Endometrium (tissue), 2 donors: ENCODE data around the gene CLIC4.
"Not testable (repeated sequence)": the region's sequence is repeated elsewhere in the genome, so short reads cannot be mapped to it uniquely, and the experiment has no call there.

Experiments used
- FAIRE-seq: peaks from 2 replicates; lab custom pipeline; 2012; peaks lifted over from hg19 to GRCh38; lab: Jason Lieb, UNC
- donor health status: control.
- donor health status: control.

Gene CLIC4

GRCh38 chr1:24717887-24718650, 27.2 kb upstream of the CLIC4 start:
- FAIRE-seq = no peak

GRCh38 chr1:24720152-24720551, 25.1 kb upstream of the CLIC4 start:
- no peak for FAIRE-seq

GRCh38 chr1:24721533-24721932, 23.7 kb upstream of the CLIC4 start:
- FAIRE-seq = no peak

GRCh38 chr1:24722073-24723035, 22.9 kb upstream of the CLIC4 start:
- FAIRE-seq = not testable (repeated sequence)

GRCh38 chr1:24724345-24725208, 20.7 kb upstream of the CLIC4 start:
- no peak for FAIRE-seq

- no peak for FAIRE-seq
Measured at GRCh38 chr1:24725209-24725651, 20.0 kb upstream of the CLIC4 start.

- FAIRE-seq = no peak
Measured at GRCh38 chr1:24726741-24727140, 18.5 kb upstream of the CLIC4 start.

GRCh38 chr1:24727501-24728216, 17.6 kb upstream of the CLIC4 start:
- no peak for FAIRE-seq

GRCh38 chr1:24728982-24729381, 16.3 kb upstream of the CLIC4 start:
- no peak for FAIRE-seq

GRCh38 chr1:24732186-24732885, 12.9 kb upstream of the CLIC4 start:
- FAIRE-seq = no peak

GRCh38 chr1:24733342-24733741, 11.9 kb upstream of the CLIC4 start:
- not testable (repeated sequence) for FAIRE-seq

- no peak for FAIRE-seq
Measured at GRCh38 chr1:24735156-24735508, 10.1 kb upstream of the CLIC4 start.

GRCh38 chr1:24735509-24736375, 9.5 kb upstream of the CLIC4 start:
- no peak for FAIRE-seq

GRCh38 chr1:24737368-24738117, 7.7 kb upstream of the CLIC4 start:
- FAIRE-seq = no peak

- no peak for FAIRE-seq
Measured at GRCh38 chr1:24739241-24739640, 6.0 kb upstream of the CLIC4 start.

- no peak for FAIRE-seq
Measured at GRCh38 chr1:24742090-24742938, 2.9 kb upstream of the CLIC4 start.

- FAIRE-seq = no peak
Measured at GRCh38 chr1:24743404-24744211, 1.6 kb upstream of the CLIC4 start.
